Right lobe of liver (tissue), 4 donors: ENCODE data around the gene OPN1MW3.
"Not testable (repeated sequence)": the region's sequence is repeated elsewhere in the genome, so short reads cannot be mapped to it uniquely, and the experiment has no call there.

ENCODE experiments used
- CTCF ChIP-seq, 4 donors: fragments of 200-600 bp in 3 of 4; fragments of 450-650 bp in 1 of 4; IDR thresholded peaks; one replicate each; pipeline versions ENCODE4 v1.5.1 to v1.8.0; 2016 to 2022; ENCODE audit warnings: antibody characterized with exemption in 4 of 4, mild to moderate bottlenecking in 2 of 4
- POLR2A ChIP-seq: fragments of 450-650 bp; IDR thresholded peaks from one replicate; pipeline ENCODE4 v1.6.1; 2017; ENCODE audit warnings: antibody characterized with exemption, mild to moderate bottlenecking
- donor health status: DM: no; HTN: no; CAD: no.
- donor health status: DM: no; HTN: no; CAD: no.
- donor health status: DM: no; HTN: yes; CAD: no.

GRCh38 chrX:154226706-154227105 lies 30.7 kb upstream of the OPN1MW3 start:
- not testable (repeated sequence) for TF ChIP-seq CTCF (IDR thresholded peaks at IDR 0.05); POLR2A
